ENCODE data around the gene LINGO1.
A peak's percentile ranks its signal among the peaks of the same experiment; 100 is the strongest.

LINGO1 gene

DNA sequence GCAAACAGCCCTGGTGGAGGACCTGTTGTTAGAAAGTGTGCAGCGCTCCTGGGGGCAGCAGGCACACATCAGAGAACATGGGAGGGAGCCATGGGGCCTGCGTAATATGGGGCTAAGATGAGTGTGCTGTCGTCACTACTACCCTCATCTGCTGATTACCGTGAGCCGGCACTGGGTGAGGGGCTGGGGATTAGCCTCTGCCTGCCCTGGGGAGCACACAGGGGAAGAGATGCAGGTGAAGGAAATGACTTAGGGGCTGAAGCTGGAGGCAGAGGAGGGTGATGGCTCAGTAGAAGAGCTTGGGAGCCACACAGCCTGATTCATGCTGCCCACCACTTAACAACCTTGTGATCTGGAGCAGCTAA lies 33.6 kb upstream of the LINGO1 start:
- ChIA-PET POLR2A (ENCODE audit: low non-redundant PET) (no interaction called here), CTCF (no interaction called here)
- no peak overlapping the region for H3K27ac ChIP-seq
- TF ChIP-seq, protein P1, sequence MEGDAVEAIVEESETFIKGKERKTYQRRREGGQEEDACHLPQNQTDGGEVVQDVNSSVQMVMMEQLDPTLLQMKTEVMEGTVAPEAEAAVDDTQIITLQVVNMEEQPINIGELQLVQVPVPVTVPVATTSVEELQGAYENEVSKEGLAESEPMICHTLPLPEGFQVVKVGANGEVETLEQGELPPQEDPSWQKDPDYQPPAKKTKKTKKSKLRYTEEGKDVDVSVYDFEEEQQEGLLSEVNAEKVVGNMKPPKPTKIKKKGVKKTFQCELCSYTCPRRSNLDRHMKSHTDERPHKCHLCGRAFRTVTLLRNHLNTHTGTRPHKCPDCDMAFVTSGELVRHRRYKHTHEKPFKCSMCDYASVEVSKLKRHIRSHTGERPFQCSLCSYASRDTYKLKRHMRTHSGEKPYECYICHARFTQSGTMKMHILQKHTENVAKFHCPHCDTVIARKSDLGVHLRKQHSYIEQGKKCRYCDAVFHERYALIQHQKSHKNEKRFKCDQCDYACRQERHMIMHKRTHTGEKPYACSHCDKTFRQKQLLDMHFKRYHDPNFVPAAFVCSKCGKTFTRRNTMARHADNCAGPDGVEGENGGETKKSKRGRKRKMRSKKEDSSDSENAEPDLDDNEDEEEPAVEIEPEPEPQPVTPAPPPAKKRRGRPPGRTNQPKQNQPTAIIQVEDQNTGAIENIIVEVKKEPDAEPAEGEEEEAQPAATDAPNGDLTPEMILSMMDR (conservative IDR thresholded peaks at IDR 0.05; ENCODE audit: low read depth) = no peak
- no peak for DNase-seq (ENCODE audit: low spot score)

DNA sequence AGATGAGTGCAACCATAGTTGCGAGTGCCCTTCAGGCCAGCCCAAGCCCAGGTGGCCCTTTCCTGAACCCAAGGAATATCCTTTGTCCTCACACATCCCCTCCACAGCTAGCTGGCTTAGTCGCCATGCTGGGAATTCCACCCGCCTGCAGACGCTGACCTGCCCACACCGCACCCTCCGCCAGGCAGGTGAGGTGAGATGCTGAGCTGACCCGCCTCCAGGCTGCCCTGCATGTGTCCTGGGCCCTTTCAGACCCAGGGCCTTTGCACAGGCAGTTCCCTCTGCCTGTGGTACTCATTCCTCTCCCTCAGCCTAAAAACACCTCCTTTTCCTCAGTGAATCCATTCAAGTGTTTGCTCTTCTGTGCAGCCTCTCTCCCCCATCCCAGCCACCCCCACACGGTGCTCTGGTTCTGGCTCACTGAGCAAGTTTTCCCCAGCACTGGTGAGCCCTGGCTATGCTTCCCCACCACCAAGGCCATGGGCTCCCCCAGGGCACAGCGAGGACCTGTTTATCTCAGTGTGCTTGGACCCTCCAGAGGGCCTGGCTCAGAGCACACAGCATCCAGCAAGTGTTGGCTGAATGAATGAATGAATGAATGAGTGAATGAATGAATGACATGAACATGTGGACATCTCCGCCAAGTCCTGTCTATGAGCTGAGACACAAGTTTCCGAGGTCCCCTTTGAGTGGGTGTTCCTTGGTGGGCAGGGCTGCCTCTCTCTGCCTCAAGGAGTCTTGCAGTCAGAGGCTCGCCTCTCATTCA lies 33.0 kb upstream of the LINGO1 start:
- no peak for DNase-seq (ENCODE audit: low spot score)
- CTCF ChIA-PET = interaction anchor here (0.6 to 1.7 kb wide), 2 partner anchors 32 to 155 kb away, joined by 3 to 8 read pairs; no protein-coding TSS in a partner anchor
- H3K27ac ChIP-seq = no peak overlapping the region
- TF ChIP-seq, protein P1 (conservative IDR thresholded peaks at IDR 0.05; ENCODE audit: low read depth) = no peak
- POLR2A ChIA-PET (ENCODE audit: low non-redundant PET) = no interaction called here

- H3K27ac ChIP-seq = no peak overlapping the region
- DNase-seq (ENCODE audit: low spot score) = no peak
- TF ChIP-seq, protein P1 (conservative IDR thresholded peaks at IDR 0.05; ENCODE audit: low read depth) = no peak
- CTCF ChIA-PET = interaction anchor here (0.6 to 1.7 kb wide), 3 partner anchors 10 to 157 kb away, joined by 3 to 8 read pairs (median 6); no protein-coding TSS in a partner anchor
- POLR2A ChIA-PET (ENCODE audit: low non-redundant PET) = interaction anchor here (0.5 kb wide), 1 partner anchor 18 kb away, joined by 3 read pairs; no protein-coding TSS in a partner anchor
These were observed 31.7 kb upstream of the LINGO1 start for GRCh38 chr15:77664428-77664827.

GRCh38 chr15:77663256-77663655 lies 30.5 kb upstream of the LINGO1 start:
- POLR2A ChIA-PET (ENCODE audit: low non-redundant PET) = no interaction called here
- DNase-seq (ENCODE audit: low spot score) = no peak
- no peak overlapping the region for H3K27ac ChIP-seq
- TF ChIP-seq, protein P1 (conservative IDR thresholded peaks at IDR 0.05; ENCODE audit: low read depth) = no peak
- CTCF ChIA-PET = no interaction called here

GRCh38 chr15:77659350-77660321 lies 26.9 kb upstream of the LINGO1 start:
- peak; percentile 74 for DNase-seq (ENCODE audit: low spot score)
- POLR2A ChIA-PET (ENCODE audit: low non-redundant PET) = no interaction called here
- CTCF ChIA-PET = interaction anchor here (0.6 to 2.6 kb wide), 6 partner anchors 26 to 1461 kb away, joined by 3 to 16 read pairs (median 5); no protein-coding TSS in a partner anchor
- TF ChIP-seq, protein P1 (conservative IDR thresholded peaks at IDR 0.05; ENCODE audit: low read depth) = no peak; the same call in 1 of the 2 replicates
- no peak overlapping the region for H3K27ac ChIP-seq

DNA sequence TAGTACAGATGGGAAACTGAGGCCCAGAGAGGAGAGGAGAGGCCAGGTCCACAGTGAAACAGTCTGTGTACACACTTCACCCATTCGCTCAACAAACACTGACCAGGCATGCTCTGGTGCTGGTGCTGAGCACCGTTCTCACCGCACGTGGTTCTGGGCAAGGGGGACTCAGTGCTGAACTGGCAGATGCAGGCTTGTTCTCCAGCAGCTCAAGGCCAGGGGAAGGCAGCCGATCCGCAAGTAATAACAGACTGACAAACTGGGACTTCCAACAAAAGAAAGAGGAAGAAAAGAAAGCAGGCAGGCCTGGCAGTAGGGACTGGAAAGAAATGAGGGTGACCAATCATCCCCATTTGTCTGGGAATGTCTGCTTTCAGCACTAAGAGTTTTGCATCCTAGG lies 25.6 kb upstream of the LINGO1 start:
- CTCF ChIA-PET = interaction anchor here (0.6 to 2.6 kb wide), 5 partner anchors 14 to 1737 kb away, joined by 3 to 16 read pairs (median 5); no protein-coding TSS in a partner anchor
- POLR2A ChIA-PET (ENCODE audit: low non-redundant PET) = no interaction called here
- no peak overlapping the region for H3K27ac ChIP-seq
- TF ChIP-seq, protein P1 (conservative IDR thresholded peaks at IDR 0.05; ENCODE audit: low read depth) = no peak
- DNase-seq (ENCODE audit: low spot score) = no peak

Data from RWPE1 (cell line).